Ammon's horn (tissue), 1 donor: ENCODE data around the gene BTBD18.

Experiments used
- DNase-seq: peaks from one replicate; pipeline ENCODE4 v3.0.0-alpha.2; 2016; ENCODE audit warnings: low spot score

Gene BTBD18

GRCh38 chr11:57776031-57776521, 24.5 kb upstream of the BTBD18 start:
- DNase-seq: no peak

GRCh38 chr11:57775491-57775890, 23.9 kb upstream of the BTBD18 start:
- DNase-seq: no peak

GRCh38 chr11:57773026-57773598, 21.5 kb upstream of the BTBD18 start:
- no peak for DNase-seq

- DNase-seq: no peak
Measured at GRCh38 chr11:57772562-57772961, 20.9 kb upstream of the BTBD18 start.

- no peak for DNase-seq
Measured at GRCh38 chr11:57771365-57771764, 19.7 kb upstream of the BTBD18 start.

- DNase-seq: no peak
Measured at GRCh38 chr11:57770793-57771192, 19.2 kb upstream of the BTBD18 start.

GRCh38 chr11:57764972-57765371, 13.4 kb upstream of the BTBD18 start:
- DNase-seq: no peak

- no peak for DNase-seq
Measured at GRCh38 chr11:57764566-57764965, 12.9 kb upstream of the BTBD18 start.

GRCh38 chr11:57764021-57764420, 12.4 kb upstream of the BTBD18 start:
- DNase-seq: no peak

GRCh38 chr11:57763568-57763967, 11.9 kb upstream of the BTBD18 start:
- DNase-seq: peak; percentile 43

GRCh38 chr11:57762235-57762861, 10.7 kb upstream of the BTBD18 start:
- no peak for DNase-seq

GRCh38 chr11:57761301-57762234, 9.9 kb upstream of the BTBD18 start, which contains the start of gene CTNND1:
TSS of gene CTNND1 (plus strand) at chr11:57761802. CDS start at chr11:57791479, 29,677 bp downstream.
- peak; percentile 95 for DNase-seq

- no peak for DNase-seq
Measured at GRCh38 chr11:57758174-57758573, 6.6 kb upstream of the BTBD18 start.

GRCh38 chr11:57752954-57753353, 1.3 kb upstream of the BTBD18 start:
- DNase-seq: no peak

- no peak for DNase-seq
Measured at GRCh38 chr11:57751176-57751575, 443 bp downstream of the BTBD18 start.

GRCh38 chr11:57746920-57747319, 4.7 kb downstream of the BTBD18 start:
- DNase-seq: no peak

- DNase-seq: no peak
Measured at GRCh38 chr11:57745206-57745605, 6.4 kb downstream of the BTBD18 start.

GRCh38 chr11:57744357-57744756, 7.3 kb downstream of the BTBD18 start:
- no peak for DNase-seq

- no peak for DNase-seq
Measured at GRCh38 chr11:57742087-57742452, 9.5 kb downstream of the BTBD18 start.

- peak; percentile 99 for DNase-seq
Measured at GRCh38 chr11:57741132-57742086, 10.2 kb downstream of the BTBD18 start, which contains the start of gene SELENOH. TSS of gene SELENOH (plus strand) at chr11:57741491. CDS start at chr11:57741596, 105 bp downstream.

GRCh38 chr11:57735619-57736298, 15.9 kb downstream of the BTBD18 start:
- DNase-seq: no peak
